ENCODE data around the gene ZBTB38. TPM values are rescaled to one million over a fixed set of nuclear protein-coding genes. Genes with fewer than 3 reads are reported as not detected.

The ZBTB38 gene
- total and polyA plus RNA-seq, 2 donors (not counting 1 experiment from before 2014, with no cell fraction given) = 13.8 to 71.2 TPM

DNA sequence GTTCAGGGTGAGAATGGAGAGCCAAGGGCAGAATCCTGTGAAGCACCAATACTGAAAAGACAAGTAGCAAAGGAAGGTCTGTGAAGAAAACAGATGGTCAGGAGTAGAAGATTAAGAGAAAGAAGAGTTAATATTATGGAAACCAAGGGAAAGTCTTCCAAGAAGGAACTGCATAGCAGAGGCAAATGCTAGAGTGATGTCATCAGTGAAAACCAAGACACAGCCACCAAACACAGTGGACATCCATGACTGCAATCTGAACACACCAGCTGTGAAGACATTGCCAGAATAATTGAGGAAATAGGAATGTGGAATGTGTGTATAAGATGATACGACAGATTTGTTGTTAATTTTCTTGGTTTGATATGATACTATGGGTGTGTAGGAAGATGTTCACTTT is 26.8 kb upstream of the ZBTB38 start:
- Histone ChIP-seq H3K27ac (ENCODE audit: low read length in 2 of 2) (no peak overlapping the region), H3K4me2 (replicated peaks; ENCODE audit: low read depth, low read length, poor library complexity, severe bottlenecking) (no peak overlapping the region), H3K27me3 (replicated peaks in 1 of 4; ENCODE audit: control extremely low read depth in 1 of 4, control insufficient read depth in 3 of 4, insufficient read depth in 4 of 4, low read length in 3 of 4) (no peaks in the 10 kb centered on the region), H2AFZ (ENCODE audit: insufficient read depth, low read depth, low read length, poor library complexity, severe bottlenecking) (no peak overlapping the region), H3K4me3 (ENCODE audit: control extremely low read depth in 1 of 5, extremely low read depth in 1 of 5, insufficient read depth in 1 of 5, low read depth in 2 of 5, low read length in 4 of 5) (no peak overlapping the region), H3K79me2 (ENCODE audit: control insufficient read depth, insufficient read depth, low read length) (no peaks in the 10 kb centered on the region), H4K20me1 (ENCODE audit: control insufficient read depth, insufficient read depth, low read length, poor library complexity, severe bottlenecking) (no peaks in the 10 kb centered on the region), H3K36me3 (replicated peaks in 1 of 2; ENCODE audit: control extremely low read depth in 1 of 2, control insufficient read depth in 1 of 2, extremely low read depth in 1 of 2, insufficient read depth in 2 of 2, low read length in 1 of 2) (no peaks in the 10 kb centered on the region), H3K9me3 (ENCODE audit: control extremely low read depth in 1 of 3, control insufficient read depth in 2 of 3, insufficient read depth in 1 of 3, low read length in 2 of 3) (peaks cover 0 to 5% (median 1%) of the 10 kb centered on the region in 3 donors), H3K9ac (ENCODE audit: low read length) (no peak overlapping the region), H3K4me1 (ENCODE audit: control insufficient read depth in 2 of 2, insufficient read depth in 2 of 2, low read length in 2 of 2) (peaks cover 11% of the 10 kb centered on the region in 2 donors)
- H3K9me3 Mint-ChIP-seq (ENCODE audit: insufficient read depth) = peaks cover 3% of the 10 kb centered on the region
- intact Hi-C loops (cut with micrococcal nuclease) = no loop called here
- 80% methylated on average over 1 of the region's 1 CpG for WGBS (ENCODE audit: insufficient coverage)
- H3K4me1 Mint-ChIP-seq = peaks cover 12% of the 10 kb centered on the region
- peaks cover 4% of the 10 kb centered on the region for H3K27me3 Mint-ChIP-seq
- ChIA-PET CTCF (interaction anchor here (0.6 to 0.7 kb wide), 2 partner anchors 100 to 132 kb away, joined by 3 read pairs; no protein-coding TSS in a partner anchor), POLR2A (no interaction called here)
- no peak for DNase-seq
- H3K4me3 Mint-ChIP-seq = no peak overlapping the region
- TF ChIP-seq EZH2 (IDR thresholded peaks at IDR 0.05; ENCODE audit: borderline replicate concordance, insufficient read depth, low read depth, low read length, poor library complexity, severe bottlenecking) = no peak
- TF ChIP-seq, protein P1, sequence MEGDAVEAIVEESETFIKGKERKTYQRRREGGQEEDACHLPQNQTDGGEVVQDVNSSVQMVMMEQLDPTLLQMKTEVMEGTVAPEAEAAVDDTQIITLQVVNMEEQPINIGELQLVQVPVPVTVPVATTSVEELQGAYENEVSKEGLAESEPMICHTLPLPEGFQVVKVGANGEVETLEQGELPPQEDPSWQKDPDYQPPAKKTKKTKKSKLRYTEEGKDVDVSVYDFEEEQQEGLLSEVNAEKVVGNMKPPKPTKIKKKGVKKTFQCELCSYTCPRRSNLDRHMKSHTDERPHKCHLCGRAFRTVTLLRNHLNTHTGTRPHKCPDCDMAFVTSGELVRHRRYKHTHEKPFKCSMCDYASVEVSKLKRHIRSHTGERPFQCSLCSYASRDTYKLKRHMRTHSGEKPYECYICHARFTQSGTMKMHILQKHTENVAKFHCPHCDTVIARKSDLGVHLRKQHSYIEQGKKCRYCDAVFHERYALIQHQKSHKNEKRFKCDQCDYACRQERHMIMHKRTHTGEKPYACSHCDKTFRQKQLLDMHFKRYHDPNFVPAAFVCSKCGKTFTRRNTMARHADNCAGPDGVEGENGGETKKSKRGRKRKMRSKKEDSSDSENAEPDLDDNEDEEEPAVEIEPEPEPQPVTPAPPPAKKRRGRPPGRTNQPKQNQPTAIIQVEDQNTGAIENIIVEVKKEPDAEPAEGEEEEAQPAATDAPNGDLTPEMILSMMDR (IDR thresholded peaks at IDR 0.05) = no peak
- H3K27ac Mint-ChIP-seq = no peak overlapping the region
- ATAC-seq (ENCODE audit: low read depth) = no peak

GRCh38 chr3:141342386-141342785 is 25.9 kb upstream of the ZBTB38 start:
- Histone ChIP-seq H3K79me2 (ENCODE audit: control insufficient read depth, insufficient read depth, low read length) (no peaks in the 10 kb centered on the region), H3K9me3 (ENCODE audit: control extremely low read depth in 1 of 3, control insufficient read depth in 2 of 3, insufficient read depth in 1 of 3, low read length in 2 of 3) (peaks cover 0 to 5% (median 1%) of the 10 kb centered on the region in 3 donors), H3K4me1 (ENCODE audit: control insufficient read depth in 2 of 2, insufficient read depth in 2 of 2, low read length in 2 of 2) (peaks cover 3% of the 10 kb centered on the region in 2 donors), H3K4me3 (ENCODE audit: control extremely low read depth in 1 of 5, extremely low read depth in 1 of 5, insufficient read depth in 1 of 5, low read depth in 2 of 5, low read length in 4 of 5) (no peak overlapping the region), H3K27me3 (replicated peaks in 1 of 4; ENCODE audit: control extremely low read depth in 1 of 4, control insufficient read depth in 3 of 4, insufficient read depth in 4 of 4, low read length in 3 of 4) (no peaks in the 10 kb centered on the region), H4K20me1 (ENCODE audit: control insufficient read depth, insufficient read depth, low read length, poor library complexity, severe bottlenecking) (no peaks in the 10 kb centered on the region), H3K27ac (ENCODE audit: low read length in 2 of 2) (no peak overlapping the region), H2AFZ (ENCODE audit: insufficient read depth, low read depth, low read length, poor library complexity, severe bottlenecking) (no peak overlapping the region), H3K9ac (ENCODE audit: low read length) (no peak overlapping the region), H3K4me2 (replicated peaks; ENCODE audit: low read depth, low read length, poor library complexity, severe bottlenecking) (no peak overlapping the region), H3K36me3 (replicated peaks in 1 of 2; ENCODE audit: control extremely low read depth in 1 of 2, control insufficient read depth in 1 of 2, extremely low read depth in 1 of 2, insufficient read depth in 2 of 2, low read length in 1 of 2) (no peaks in the 10 kb centered on the region)
- peaks cover 3% of the 10 kb centered on the region for H3K9me3 Mint-ChIP-seq (ENCODE audit: insufficient read depth)
- intact Hi-C loops (cut with micrococcal nuclease) = no loop called here
- ATAC-seq (ENCODE audit: low read depth) (no peak), DNase-seq (no peak)
- TF ChIP-seq, protein P1 (IDR thresholded peaks at IDR 0.05) = no peak
- no peak for TF ChIP-seq EZH2 (IDR thresholded peaks at IDR 0.05; ENCODE audit: borderline replicate concordance, insufficient read depth, low read depth, low read length, poor library complexity, severe bottlenecking)
- ChIA-PET CTCF (interaction anchor here (0.6 to 0.7 kb wide), 3 partner anchors 12 to 131 kb away, joined by 3 to 4 read pairs (median 3); no protein-coding TSS in a partner anchor), POLR2A (no interaction called here)
- no peak overlapping the region for H3K4me3 Mint-ChIP-seq
- WGBS (ENCODE audit: insufficient coverage) = 100% methylated on average over 2 of the region's 5 CpGs
- H3K27ac Mint-ChIP-seq = no peak overlapping the region
- peaks cover 4% of the 10 kb centered on the region for H3K27me3 Mint-ChIP-seq
- H3K4me1 Mint-ChIP-seq = peaks cover 3% of the 10 kb centered on the region

All from B cell (primary cell).